GM21825 (cell line): ENCODE measurements around the gene TRPM4.
"Not testable (repeated sequence)": the region's sequence is repeated elsewhere in the genome, so short reads cannot be mapped to it uniquely, and the experiment has no call there.

Source experiments
- ATAC-seq: cut with Tn5 transposase; IDR thresholded peaks from one replicate; pipeline ENCODE4 v1.9.1; 2021; ENCODE audit warnings: mild to moderate bottlenecking, moderate library complexity; ENCODE audit not compliant: unreplicated experiment

TRPM4 gene

DNA sequence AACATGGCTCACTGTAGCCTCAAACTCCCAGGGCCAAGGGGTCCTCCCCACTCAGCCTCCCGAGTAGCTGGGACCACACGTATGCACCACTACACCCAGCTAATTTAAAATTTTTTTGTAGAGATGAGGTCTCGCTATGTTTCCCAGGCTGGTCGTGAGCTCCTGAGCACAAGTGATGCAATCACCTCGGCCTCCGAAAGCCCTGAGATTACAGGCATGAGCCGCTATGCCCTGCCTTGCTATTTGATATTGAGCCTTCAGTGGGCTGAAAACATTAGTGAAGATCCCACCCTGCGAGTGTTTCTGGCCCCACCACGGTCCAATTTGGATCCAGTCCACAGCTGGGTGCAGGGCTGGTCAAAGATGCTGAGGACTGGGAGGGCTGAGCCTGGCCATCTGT is 65.9 kb downstream of the TRPM4 start:
- ATAC-seq: no peak

DNA sequence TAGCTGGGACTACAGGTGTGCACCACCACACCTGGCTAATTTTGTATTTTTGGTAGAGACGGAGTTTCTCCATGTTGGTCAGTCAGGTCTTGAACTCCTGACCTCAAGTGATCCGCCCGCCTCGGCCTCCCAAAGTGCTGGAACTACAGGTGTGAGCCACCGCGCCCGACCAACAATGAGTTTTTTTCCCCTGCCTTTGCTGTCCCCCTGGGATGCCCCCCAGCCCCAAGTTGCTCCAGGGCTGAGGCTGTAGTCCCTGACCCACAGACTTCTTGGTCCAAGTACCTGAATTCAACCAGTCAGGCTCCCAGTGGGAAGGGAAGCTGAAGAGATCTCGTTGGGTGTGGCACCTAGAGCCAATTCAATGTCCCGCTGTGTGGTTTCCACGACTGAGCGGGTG is 66.8 kb downstream of the TRPM4 start:
- ATAC-seq: not testable (repeated sequence)

DNA sequence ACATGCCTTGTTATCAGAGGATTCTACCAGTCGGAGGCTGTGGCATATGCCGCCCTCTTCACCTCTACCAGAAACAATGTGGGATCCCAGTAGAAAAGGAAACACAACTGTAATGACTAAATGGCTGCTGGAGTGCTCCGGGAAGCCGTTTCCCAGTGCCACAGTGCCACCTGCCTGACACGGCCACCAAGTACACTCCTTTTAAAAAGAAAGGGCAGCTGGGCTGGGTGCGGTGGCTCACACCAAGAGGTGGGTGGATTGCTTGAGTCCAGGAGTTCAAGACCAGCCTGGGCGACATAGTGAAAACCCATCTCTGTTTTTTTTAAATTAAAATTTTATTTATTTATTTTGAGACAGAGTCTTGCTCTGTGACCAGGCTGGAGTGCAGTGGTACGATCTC is 67.3 kb downstream of the TRPM4 start:
- no peak for ATAC-seq

DNA sequence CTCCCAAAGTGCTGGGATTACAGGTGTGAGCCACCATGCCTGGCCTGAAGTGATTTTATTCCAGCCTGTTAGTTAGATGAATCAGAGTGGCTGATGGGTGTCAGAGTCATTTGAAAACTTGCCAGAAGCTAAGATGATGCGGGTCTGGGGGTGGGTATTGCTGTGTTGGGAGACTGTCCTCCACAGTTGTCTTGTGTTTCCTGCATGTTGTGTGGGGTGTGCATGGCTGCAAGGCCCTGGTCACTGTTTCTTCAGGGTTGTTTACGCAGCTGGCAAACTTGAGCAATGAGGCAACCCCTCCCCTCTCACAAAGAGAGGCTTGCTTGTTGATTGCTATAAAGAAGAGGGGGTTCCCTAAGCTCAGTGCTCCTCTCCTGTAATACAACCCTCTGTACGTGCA is 71.8 kb downstream of the TRPM4 start:
- no peak for ATAC-seq

DNA sequence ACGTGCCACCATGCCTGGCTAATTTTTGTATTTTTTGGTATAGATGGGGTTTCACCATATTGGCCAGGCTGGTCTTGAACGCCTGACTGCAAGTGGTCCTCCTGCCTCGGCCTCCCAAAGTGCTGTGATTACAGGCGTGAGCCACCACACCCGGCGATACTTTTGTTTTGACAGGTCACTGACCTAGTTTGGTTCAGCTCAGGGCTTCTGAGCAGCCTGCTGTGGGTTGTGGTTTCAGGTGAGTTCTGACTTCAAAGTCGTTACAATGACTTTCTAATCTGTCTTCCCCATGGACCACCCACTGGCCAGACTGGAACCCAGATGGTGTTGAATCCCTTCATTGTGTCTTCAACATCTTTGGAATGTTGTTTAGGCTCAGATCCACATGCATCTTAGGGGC is 73.8 kb downstream of the TRPM4 start:
- ATAC-seq: no peak

DNA sequence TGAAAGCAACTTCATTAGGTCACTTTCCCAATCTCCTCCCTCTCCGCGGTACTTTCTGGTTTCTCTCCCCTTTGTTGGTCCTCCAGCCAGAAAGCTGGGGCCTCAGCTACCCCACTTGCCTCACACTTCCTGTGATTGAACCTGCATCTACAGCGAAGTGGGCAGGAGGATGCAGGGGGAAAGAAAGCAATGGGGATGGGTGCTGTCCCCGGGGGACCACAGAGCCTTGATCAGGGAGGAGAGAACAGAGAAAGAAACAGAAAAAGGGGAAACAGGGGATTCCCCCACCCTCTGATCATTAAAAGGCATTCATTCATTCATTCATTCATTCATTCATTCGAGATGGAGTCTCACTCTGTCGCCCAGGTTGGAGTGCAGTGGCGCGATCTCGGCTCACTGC is 74.2 kb downstream of the TRPM4 start:
- no peak for ATAC-seq

DNA sequence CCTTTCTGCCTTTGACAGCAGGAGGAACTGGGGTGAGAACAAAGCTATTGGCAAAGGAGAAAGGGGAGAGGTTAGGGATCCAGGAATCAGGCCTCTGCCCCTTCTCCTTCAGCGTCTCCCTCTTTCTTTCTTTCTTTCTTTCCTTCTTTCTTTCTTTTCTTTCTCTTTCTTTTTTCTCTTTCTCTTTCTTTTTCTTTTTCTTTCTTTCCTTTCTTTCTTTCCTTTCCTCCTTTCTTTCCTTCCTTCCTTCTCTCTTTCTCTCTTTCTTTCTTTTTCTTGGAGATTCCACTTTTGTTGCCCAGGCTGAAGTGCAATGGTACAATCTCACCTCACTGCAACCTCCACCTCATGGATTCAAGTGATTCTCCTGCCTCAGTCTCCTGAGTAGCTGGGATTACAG is 75.6 kb downstream of the TRPM4 start:
- ATAC-seq: no peak

DNA sequence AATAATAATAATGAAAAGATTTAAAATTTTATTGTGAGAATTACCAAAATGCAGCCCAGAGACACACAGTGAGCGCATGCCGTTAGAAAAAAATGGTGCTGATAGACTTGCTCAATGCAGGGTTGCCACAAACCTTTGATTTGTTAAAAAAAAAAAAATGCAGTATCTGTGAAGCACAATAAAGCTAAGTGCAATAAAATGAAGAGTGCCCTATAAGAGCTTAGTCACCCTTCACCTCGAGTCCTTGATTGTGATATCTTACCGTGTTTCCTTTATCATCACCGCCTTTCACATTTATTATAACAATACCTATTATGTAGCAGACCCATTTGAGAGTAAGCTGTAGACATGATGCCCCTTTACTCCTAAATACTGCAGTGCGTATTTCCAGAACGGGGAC is 84.2 kb downstream of the TRPM4 start:
- no peak for ATAC-seq

DNA sequence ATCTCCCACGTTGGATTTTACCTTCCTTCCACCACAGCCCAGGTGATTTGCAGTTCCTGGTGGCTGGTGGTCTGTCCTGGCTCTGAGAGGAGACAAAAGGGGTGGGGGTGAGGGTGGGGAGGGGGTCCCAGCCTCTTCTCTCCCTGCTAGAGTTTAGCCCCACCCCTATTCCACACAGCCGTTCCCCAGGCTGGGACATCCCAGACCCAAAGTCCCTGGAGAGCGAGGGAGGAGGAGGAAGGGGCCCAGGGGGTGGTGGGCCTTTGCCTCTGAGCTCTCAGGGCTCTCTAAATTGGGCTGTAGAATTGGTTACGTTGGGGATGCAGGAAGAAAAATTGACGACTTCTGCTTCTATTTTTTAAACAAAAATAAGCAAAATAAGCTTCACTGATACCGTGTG is 85.5 kb downstream of the TRPM4 start:
- ATAC-seq: no peak

DNA sequence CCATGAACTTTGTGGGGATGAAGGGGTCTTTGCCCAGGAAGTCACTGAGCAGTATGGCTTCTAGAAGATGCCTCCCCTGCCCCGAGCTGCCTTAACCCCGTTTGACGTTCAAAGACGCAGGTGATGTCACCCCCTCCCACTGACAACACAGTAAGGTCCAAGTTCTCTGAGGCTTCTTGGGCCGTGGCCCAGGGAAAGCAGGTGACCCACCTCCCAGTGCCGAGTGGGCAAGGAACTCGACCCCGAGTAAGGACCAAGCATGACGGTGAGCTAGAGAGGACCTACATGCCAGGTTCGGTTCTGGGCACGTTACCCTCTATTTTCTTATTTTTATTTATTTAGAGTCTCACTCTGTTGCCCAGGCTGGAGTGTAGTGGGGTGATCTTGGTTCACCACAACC is 86.1 kb downstream of the TRPM4 start:
- no peak for ATAC-seq

DNA sequence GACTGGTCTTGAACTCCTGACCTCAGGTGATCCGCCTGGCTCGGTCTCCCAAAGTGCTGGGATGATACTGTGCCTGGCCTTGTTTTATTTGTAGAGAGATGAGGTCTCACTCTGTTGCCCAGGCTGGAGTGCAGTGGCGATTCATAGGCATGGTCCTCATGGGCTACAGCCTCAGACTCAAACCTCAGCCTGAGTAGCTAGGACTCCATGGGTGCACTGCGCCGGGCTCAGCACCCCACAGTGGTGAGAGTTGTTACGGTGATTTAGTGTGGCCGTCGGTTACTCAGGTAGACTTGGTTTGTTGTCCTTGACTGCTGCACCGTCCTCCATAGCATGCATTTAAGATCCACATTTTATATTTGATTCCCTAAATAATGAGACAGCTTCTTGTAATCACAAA is 86.7 kb downstream of the TRPM4 start:
- no peak for ATAC-seq

DNA sequence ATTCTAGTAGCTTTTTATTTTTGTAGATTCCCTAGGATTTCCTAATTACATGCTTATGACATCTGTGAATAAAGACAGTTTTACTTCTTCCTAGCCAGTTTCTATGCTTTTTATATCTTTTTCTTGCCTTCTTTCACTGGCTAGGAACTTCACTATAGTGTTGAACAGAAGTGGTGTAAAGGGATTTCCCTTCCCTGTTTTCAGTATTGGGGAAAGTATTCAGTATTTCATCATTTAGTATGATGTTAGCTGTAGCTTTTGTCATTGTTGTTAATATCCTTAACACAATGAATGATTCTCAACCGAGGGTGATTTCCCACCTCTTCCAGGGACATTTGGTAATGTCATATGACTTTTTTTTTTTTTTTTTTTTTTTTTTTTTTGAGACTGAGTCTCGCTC is 90.1 kb downstream of the TRPM4 start:
- no peak for ATAC-seq

DNA sequence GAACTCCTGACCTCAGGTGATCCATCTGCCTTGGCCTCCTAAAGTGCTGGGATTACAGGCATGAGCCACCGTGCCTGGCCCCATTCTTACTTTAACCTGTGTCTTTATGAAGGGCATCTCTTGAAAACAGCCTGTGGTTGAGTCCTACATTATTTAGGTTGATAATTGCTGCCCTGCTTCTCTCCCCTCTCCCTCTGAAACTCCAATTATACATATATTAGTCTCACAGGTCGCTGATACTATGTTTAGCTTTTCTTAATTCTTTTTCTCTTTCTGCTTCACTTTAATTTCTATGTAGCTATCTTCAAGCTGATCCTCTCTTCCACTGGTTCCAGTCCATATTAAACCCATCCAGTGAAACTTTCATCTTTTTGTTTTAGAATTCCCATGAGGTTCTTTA is 92.3 kb downstream of the TRPM4 start:
- no peak for ATAC-seq

DNA sequence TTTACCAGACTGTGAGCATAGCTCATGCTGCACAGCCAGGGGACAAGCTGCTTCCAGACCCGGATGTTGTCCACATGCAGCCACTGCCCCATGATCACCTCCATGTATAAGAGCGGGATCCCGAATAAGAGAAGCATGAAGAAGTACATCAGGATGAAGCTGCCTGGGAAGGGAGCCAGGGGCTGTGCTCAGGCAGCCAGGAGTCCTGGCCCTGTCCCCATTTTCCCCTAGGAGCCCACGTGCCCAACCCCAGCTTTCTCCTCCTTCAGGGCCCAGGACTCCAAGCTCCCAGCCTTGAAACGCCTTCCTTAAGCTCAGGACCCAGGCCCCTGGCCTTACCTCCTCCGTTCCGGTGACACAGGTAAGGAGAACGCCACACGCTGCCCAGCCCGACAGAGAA is 98.1 kb downstream of the TRPM4 start:
- ATAC-seq: no peak

DNA sequence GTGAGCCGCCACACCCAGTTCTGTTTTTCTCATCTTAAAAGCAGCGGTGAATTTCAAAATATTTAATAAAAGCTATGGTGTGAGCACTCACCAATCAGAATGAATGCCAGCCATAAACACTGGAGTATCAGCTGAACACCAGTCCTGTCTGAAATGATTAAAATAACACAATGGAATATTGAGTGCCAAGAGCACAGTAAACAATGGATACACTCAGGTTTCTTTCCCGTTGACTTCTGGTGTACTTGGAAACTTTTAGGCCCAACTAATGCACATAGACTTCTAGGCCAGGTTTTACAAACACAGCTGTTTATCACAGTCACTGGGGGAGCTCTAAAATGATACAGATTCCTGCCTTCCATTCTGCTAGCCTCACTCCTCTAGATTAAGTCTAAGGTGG is 99.1 kb downstream of the TRPM4 start:
- no peak for ATAC-seq
